Measurements from ENCODE around the gene APBA2.

The APBA2 gene

DNA sequence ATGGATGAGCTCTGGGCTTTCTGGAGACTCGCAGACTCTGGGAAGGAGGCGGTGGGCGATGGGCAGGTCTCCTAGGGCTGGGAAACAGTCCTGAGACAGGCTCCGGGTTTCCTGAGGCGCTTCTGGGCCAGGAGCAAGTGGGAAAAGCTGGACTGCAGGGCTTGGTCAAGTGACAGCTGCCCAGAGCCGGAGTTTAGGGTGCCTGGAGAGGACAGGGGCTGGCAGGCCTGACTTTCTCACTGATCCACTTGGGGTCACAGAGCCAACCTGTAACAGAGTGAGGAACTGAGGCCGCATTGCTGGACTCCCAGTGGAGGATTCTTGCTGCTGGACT is 107.9 kb downstream of the APBA2 start:
- no peak for DNase-seq (ENCODE audit: low read depth)
- no peak overlapping the region for H3K4me3 ChIP-seq (ENCODE audit: low read depth, low read length)
- TF ChIP-seq, protein P1, sequence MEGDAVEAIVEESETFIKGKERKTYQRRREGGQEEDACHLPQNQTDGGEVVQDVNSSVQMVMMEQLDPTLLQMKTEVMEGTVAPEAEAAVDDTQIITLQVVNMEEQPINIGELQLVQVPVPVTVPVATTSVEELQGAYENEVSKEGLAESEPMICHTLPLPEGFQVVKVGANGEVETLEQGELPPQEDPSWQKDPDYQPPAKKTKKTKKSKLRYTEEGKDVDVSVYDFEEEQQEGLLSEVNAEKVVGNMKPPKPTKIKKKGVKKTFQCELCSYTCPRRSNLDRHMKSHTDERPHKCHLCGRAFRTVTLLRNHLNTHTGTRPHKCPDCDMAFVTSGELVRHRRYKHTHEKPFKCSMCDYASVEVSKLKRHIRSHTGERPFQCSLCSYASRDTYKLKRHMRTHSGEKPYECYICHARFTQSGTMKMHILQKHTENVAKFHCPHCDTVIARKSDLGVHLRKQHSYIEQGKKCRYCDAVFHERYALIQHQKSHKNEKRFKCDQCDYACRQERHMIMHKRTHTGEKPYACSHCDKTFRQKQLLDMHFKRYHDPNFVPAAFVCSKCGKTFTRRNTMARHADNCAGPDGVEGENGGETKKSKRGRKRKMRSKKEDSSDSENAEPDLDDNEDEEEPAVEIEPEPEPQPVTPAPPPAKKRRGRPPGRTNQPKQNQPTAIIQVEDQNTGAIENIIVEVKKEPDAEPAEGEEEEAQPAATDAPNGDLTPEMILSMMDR (IDR thresholded peaks at IDR 0.05; ENCODE audit: low read depth, low read length, missing control alignments) = no peak

DNA sequence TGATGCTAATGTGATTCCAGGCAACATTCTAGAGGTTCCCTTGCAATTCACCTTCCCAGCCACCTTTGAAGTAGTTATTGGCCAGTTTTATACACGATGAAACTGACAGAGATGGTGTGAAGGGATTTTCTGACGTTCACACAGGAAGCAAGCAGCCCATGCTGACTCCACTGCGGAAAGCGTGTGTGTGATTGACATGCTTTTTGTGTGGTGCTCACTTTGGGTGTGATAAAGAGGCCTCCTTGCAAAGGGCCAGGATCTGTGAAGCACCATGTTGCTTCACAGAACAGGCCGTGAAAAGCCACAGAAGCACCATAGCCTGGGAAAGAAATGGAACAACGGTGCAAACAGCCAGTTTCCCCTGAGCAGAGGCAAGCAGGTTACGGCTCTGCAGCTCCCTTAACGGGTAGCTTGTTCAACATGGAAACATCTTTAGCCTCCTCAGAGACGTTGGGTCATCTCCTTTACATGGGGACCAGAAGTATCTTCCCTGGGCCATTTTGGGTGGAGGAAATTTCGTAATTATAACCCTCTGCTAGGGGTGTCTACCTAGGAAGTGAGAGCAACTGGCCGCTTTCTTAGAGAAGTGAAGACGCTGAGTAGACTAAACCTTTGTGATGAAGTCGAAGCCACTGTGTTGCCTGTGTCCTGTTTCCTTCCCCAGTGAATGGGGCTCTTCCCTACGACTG is 108.5 kb downstream of the APBA2 start:
- TF ChIP-seq, protein P1 (IDR thresholded peaks at IDR 0.05; ENCODE audit: low read depth, low read length, missing control alignments) = no peak
- no peak for DNase-seq (ENCODE audit: low read depth)
- H3K4me3 ChIP-seq (ENCODE audit: low read depth, low read length) = no peak overlapping the region

DNA sequence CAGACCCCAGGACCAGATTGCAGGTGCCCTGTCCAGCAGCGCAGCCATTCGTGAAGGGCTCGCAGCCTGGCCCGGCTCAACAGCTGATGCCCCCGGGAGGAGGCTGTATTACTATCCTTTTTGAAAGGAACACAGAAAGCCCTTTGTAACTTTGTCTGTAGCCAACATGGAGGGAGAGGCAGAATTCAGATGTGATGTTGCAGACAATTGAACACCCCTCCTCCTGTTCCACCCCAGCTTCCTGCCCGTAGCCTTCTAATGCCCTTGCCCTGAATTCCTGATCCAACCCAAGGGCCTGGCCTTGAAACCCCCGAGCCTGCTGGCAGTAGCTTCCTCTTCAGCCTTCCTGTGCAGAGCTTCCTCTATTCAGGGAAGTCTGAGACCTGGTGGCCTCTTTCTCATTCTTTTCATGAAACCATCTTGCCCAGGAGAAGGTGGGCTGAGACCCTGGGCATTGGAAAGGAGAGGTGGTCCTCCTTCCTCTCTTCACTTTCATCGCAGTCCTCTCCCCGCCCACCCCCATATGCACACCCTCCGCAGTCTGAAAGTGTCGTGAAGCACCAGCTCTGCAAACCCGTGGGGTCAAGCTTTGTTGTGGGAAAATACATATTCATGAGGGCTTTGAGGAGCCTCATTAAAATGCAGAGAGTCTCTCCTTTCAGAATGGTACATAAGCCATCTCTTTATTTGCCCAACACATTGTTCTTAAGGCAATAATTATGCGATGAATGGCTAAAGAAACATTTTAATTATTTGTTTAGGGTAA is 109.2 kb downstream of the APBA2 start:
- no peak overlapping the region for H3K4me3 ChIP-seq (ENCODE audit: low read depth, low read length)
- no peak for DNase-seq (ENCODE audit: low read depth)
- TF ChIP-seq, protein P1 (IDR thresholded peaks at IDR 0.05; ENCODE audit: low read depth, low read length, missing control alignments) = no peak

DNA sequence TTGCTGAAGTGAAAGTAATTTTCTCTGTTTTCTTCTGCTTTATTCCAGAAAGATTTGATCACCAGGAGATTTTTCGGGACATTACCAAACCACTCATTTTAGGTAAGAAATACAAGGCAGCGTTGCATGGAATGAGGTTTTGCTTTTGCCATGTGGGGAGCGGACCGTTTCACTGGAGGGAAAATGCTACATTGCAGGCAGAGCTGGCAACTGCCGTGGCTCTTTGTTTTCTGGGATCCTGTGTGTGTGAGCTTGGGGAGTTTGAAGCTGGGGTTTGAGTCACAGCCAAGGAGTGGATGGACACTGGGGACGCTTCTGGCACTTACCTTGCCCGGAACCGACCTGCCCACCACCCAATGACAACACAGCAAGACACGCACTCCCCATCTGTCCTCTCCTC is 109.9 kb downstream of the APBA2 start:
- no peak overlapping the region for H3K4me3 ChIP-seq (ENCODE audit: low read depth, low read length)
- DNase-seq (ENCODE audit: low read depth) = no peak
- TF ChIP-seq, protein P1 (IDR thresholded peaks at IDR 0.05; ENCODE audit: low read depth, low read length, missing control alignments) = no peak

DNA sequence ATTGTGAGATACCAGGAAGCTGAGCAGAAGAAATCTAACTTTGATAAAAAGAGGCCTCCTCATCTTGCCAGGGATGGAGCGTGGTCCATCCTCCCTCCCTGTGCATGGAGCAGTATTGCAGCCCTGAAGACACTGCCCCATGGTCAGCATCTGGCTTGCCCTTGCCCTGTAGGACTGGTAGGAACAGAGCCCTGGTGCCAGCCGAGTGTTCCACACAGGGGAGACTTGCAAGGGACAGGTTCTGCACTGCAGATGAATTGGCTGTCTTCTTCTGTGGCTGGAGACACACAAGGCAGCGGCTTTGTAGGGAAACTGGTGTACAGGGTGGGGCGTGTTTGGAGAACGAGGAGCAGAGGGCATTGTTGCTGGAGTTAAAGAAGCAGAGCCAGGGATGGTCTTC is 110.5 kb downstream of the APBA2 start:
- TF ChIP-seq, protein P1 (IDR thresholded peaks at IDR 0.05; ENCODE audit: low read depth, low read length, missing control alignments) = no peak
- no peak for DNase-seq (ENCODE audit: low read depth)
- no peak overlapping the region for H3K4me3 ChIP-seq (ENCODE audit: low read depth, low read length)

DNA sequence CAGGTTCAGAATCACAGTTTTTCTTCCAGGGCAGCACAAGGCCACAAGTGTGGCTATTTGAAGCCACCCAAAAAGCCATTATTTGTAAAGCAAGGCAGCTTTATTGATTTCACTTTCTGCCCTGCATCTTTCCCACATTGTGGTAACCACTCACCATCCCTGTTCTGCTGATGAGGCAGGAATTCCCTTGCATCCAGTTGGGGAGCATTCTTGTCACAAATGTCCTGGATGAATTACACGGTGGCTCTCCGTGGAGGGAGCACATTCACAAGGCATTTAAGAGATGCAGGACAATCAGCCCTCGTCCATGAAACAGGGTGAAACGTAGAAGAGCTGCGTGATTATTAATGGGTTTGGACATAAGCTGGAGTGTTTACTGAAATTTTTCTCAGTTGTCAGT is 111.2 kb downstream of the APBA2 start:
- no peak for DNase-seq (ENCODE audit: low read depth)
- no peak overlapping the region for H3K4me3 ChIP-seq (ENCODE audit: low read depth, low read length)
- TF ChIP-seq, protein P1 (IDR thresholded peaks at IDR 0.05; ENCODE audit: low read depth, low read length, missing control alignments) = no peak

DNA sequence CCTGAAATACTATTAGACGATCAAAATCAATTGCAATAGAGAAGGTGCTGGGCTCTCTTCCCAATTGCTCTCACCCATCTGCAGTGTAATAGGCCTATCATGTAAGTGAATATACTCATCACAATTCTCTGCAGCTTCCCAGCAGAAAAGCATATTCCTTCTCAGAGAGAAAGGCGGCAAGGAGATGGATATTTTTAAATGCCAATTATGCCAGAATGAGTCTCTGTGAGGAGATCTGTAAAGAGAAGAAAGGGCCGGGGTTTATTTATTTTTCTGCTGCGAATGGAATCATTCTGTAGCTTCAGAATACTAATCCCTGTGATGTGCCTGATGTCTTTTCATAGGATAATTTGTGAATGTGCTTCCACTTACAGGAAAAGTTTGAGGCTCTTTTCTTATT is 112.0 kb downstream of the APBA2 start:
- TF ChIP-seq, protein P1 (IDR thresholded peaks at IDR 0.05; ENCODE audit: low read depth, low read length, missing control alignments) = no peak
- no peak overlapping the region for H3K4me3 ChIP-seq (ENCODE audit: low read depth, low read length)
- DNase-seq (ENCODE audit: low read depth) = no peak
